Caco-2 (cell line): ENCODE results near the gene DFFB. TPM values are rescaled to one million over a fixed set of nuclear protein-coding genes. Genes with fewer than 3 reads are reported as not detected.
A peak's percentile ranks its signal among the peaks of the same experiment; 100 is the strongest.

ENCODE experiments used
- BruUV-seq: library from RNA; stranded (reverse); fragments of 400-500 nt; replicated peaks from 2 replicates; lab custom pipeline; 2021; lab: Mats Ljungman, UMichigan
- CTCF ChIA-PET: fragments of 300-600 bp; sonication (Branson Sonifier 250); formaldehyde crosslinking; loops from one replicate; lab custom pipeline; 2022; ENCODE audit warnings: antibody characterized with exemption; lab: Charles Lee
- POLR2A ChIA-PET: fragments of 300-600 bp; sonication (Branson Sonifier 250); formaldehyde crosslinking; loops from one replicate; lab custom pipeline; 2022; ENCODE audit warnings: antibody characterized with exemption; lab: Charles Lee
- DNase-seq, 2 experiments: peaks; one replicate each; pipeline versions ENCODE4 v3.0.0 to v3.0.0-alpha.2; 2020 to 2022
- H3K27me3 ChIP-seq: replicated peaks from 2 replicates; pipeline ENCODE4 v1.6.0; 2011; ENCODE audit warnings: low read length; ENCODE audit not compliant: control insufficient read depth, insufficient read depth
- H3K36me3 ChIP-seq: 2 replicates; pipeline ENCODE4 v1.5.1; 2011; ENCODE audit warnings: low read length; ENCODE audit not compliant: control insufficient read depth, insufficient read depth
- H3K4me1 ChIP-seq: fragments of 250-450 bp; sonication (Bioruptor Pico); 2 replicates; pipeline ENCODE4 v1.5.1; 2020; ENCODE audit warnings: mild to moderate bottlenecking
- H3K4me3 ChIP-seq: 2 replicates; pipeline ENCODE4 v1.5.1; 2011; ENCODE audit warnings: low read depth, mild to moderate bottlenecking, control low read depth, low read length
- H3K9me3 ChIP-seq: fragments of 250-450 bp; sonication (Bioruptor Pico); 2 replicates; pipeline ENCODE4 v1.5.1; 2020; ENCODE audit warnings: mild to moderate bottlenecking, moderate library complexity
- H3K27ac Mint-ChIP-seq: one replicate; pipeline ENCODE4 v1.8.0; 2022; ENCODE audit warnings: mixed read lengths; ENCODE audit not compliant: unreplicated experiment
- H3K27me3 Mint-ChIP-seq: one replicate; pipeline ENCODE4 v1.8.0; 2022; ENCODE audit warnings: mixed read lengths; ENCODE audit not compliant: insufficient read depth, unreplicated experiment
- H3K36me3 Mint-ChIP-seq: one replicate; pipeline ENCODE4 v1.8.0; 2022; ENCODE audit warnings: mild to moderate bottlenecking, mixed read lengths; ENCODE audit not compliant: insufficient read depth, unreplicated experiment
- H3K4me1 Mint-ChIP-seq: one replicate; pipeline ENCODE4 v1.8.0; 2022; ENCODE audit warnings: low read depth, mixed read lengths; ENCODE audit not compliant: unreplicated experiment
- H3K4me3 Mint-ChIP-seq: one replicate; pipeline ENCODE4 v1.8.0; 2022; ENCODE audit warnings: mild to moderate bottlenecking, moderate library complexity, mixed read lengths; ENCODE audit not compliant: unreplicated experiment
- H3K9me3 Mint-ChIP-seq: one replicate; pipeline ENCODE4 v1.8.0; 2022; ENCODE audit warnings: mixed read lengths; ENCODE audit not compliant: unreplicated experiment
- CTCF ChIP-seq, 2 experiments: fragments of 200-600 bp in 1 of 2; IDR thresholded peaks; 1 replicate in 1 of 2; 2 replicates in 1 of 2; pipeline versions ENCODE4 v1.5.1 to v1.8.0; 2011 to 2022; ENCODE audit warnings: antibody characterized with exemption in 1 of 2, control low read depth in 1 of 2, inconsistent platforms in 1 of 2, low read depth in 1 of 2, low read length in 1 of 2, mild to moderate bottlenecking in 1 of 2, moderate library complexity in 1 of 2; ENCODE audit not compliant: insufficient read depth in 1 of 2, severe bottlenecking in 1 of 2, unreplicated experiment in 1 of 2
- intact Hi-C: fragments of 100-400 bp; cut with micrococcal nuclease; formaldehyde crosslinking; loops from one replicate; pipeline ENCODE4 v1.10.0; 2022; ENCODE audit not compliant: unreplicated experiment
- total RNA-seq: library from RNA; stranded (reverse); gene quantifications from 2 replicates; pipeline ENCODE4 v1.2.3, GENCODE V29; 2022

Gene DFFB
- total RNA-seq, 1 experiment from 2014 or later: 7.7 TPM

DNA sequence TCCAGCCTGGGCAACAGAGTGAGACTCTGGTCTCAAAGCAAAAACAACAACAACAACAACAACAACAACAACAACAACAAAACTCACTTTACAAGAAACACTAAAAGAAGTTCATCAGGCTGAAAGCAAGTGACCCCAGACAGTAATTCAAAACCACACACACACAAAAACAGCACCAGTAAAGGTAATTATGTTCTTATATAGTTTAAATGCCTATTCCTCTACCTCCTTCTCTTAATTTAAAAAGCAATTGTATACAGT is 41.1 kb downstream of the DFFB start:
- Mint-ChIP-seq H3K36me3 (peaks cover 6% of the 10 kb centered on the region), H3K9me3 (no peaks in the 10 kb centered on the region), H3K4me1 (peaks cover 7% of the 10 kb centered on the region), H3K27ac (no peak overlapping the region), H3K27me3 (no peaks in the 10 kb centered on the region), H3K4me3 (no peak overlapping the region)
- no peaks in the 10 kb centered on the region for H3K36me3 ChIP-seq
- intact Hi-C loops: no loop called here
- no peaks in the 10 kb centered on the region for H3K27me3 ChIP-seq
- no peaks in the 10 kb centered on the region for H3K9me3 ChIP-seq
- no peak for DNase-seq
- H3K4me1 ChIP-seq: no peaks in the 10 kb centered on the region; the same call in 1 of the 2 replicates
- no peak for TF ChIP-seq CTCF (IDR thresholded peaks at IDR 0.05; ENCODE audit: insufficient read depth in 1 of 2, low read depth in 1 of 2, low read length in 1 of 2, severe bottlenecking in 1 of 2, unreplicated experiment in 1 of 2)
- BruUV-seq: no TSS peak
- CTCF ChIA-PET: no interaction called here
- POLR2A ChIA-PET: no interaction called here
- no peak overlapping the region for H3K4me3 ChIP-seq

DNA sequence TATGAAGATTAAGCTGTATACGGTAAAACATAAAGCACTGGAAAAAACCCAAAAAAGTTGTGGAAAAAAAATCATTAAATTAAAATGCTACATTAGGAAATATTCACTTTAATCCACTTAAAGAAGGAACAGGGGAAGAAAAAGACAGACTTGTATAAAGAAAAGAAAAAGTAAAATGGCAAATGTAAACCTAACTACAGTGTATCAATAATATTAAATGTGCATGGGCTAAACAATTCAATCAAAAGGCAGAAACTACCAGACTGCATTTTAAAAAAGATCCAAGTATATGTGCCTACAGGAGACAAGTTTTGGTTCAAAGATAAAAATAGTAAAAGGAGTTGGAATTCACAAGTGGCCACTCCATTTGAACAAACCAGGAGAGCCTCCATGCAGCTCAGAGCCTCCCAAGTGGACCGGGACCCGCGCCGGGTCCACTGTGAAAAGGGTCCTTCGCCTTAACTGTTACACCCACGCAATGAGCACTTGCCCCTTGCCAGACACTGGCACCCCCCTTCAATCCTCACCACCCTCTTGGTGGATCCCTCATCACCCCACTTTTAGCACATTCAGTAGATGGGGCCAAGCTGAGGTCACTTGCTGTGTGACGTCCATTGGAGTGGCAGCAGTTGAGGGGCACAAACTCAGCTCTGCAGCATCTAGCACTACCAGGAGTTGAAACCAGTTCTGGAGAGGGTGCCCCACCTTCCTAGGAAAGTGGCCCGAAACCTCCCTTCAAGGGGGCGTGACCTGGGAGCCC is 41.9 kb downstream of the DFFB start:
- no peak overlapping the region for H3K27ac Mint-ChIP-seq
- TF ChIP-seq CTCF (IDR thresholded peaks at IDR 0.05; ENCODE audit: insufficient read depth in 1 of 2, low read depth in 1 of 2, low read length in 1 of 2, severe bottlenecking in 1 of 2, unreplicated experiment in 1 of 2): no peak
- ChIA-PET CTCF (interaction anchor here (0.7 to 1.0 kb wide), 3 partner anchors 12 to 89 kb away, joined by 5 to 12 read pairs (median 6); partner anchors contain the start of genes CEP104 and DFFB), POLR2A (interaction anchor here (0.7 to 0.8 kb wide), 2 partner anchors 34 to 884 kb away, joined by 3 to 9 read pairs; no protein-coding TSS in a partner anchor)
- peaks cover 6% of the 10 kb centered on the region for H3K36me3 Mint-ChIP-seq
- no peaks in the 10 kb centered on the region for H3K27me3 ChIP-seq
- H3K9me3 Mint-ChIP-seq: no peaks in the 10 kb centered on the region
- peak overlapping the region; percentile 74 for H3K4me3 ChIP-seq
- intact Hi-C loops: no loop called here
- no peaks in the 10 kb centered on the region for H3K27me3 Mint-ChIP-seq
- H3K4me1 Mint-ChIP-seq: peaks cover 7% of the 10 kb centered on the region
- BruUV-seq: no TSS peak
- DNase-seq: no peak
- peak overlapping the region; percentile 81 for H3K4me3 Mint-ChIP-seq
- H3K4me1 ChIP-seq: no peaks in the 10 kb centered on the region; the same call in 1 of the 2 replicates
- H3K9me3 ChIP-seq: no peaks in the 10 kb centered on the region
- no peaks in the 10 kb centered on the region for H3K36me3 ChIP-seq

DNA sequence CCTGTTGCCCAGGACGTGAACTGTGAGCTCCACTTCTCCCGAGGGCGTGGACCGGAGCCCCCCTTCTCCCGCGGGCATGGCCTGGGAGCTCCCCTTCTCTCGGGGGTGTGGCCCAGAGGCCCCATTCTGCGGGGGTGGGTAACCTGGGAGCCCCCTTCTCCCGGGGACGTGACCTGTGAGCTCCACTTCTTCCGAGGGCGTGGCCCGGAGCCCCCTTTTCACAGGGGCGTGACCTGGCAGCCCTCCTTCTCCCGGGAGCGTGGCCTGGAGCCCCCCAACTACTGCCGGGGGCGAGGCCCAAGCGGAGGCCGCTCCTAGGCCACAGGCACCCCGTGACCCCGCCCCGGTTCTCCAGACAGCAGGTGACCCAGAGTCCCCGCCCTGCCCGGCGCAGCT is 42.5 kb downstream of the DFFB start:
- peak; percentile 42 to 50 for DNase-seq
- CTCF ChIA-PET: interaction anchor here (0.6 to 1.0 kb wide), 4 partner anchors 12 to 308 kb away, joined by 3 to 12 read pairs (median 6); partner anchors contain the start of genes CEP104 and DFFB
- no peaks in the 10 kb centered on the region for H3K9me3 Mint-ChIP-seq
- Histone ChIP-seq H3K9me3 (no peaks in the 10 kb centered on the region), H3K4me3 (peak overlapping the region; percentile 74), H3K27me3 (no peaks in the 10 kb centered on the region), H3K4me1 (no peaks in the 10 kb centered on the region; the same call in 1 of the 2 replicates), H3K36me3 (no peaks in the 10 kb centered on the region)
- peak overlapping the region; percentile 95 for H3K27ac Mint-ChIP-seq
- no peaks in the 10 kb centered on the region for H3K27me3 Mint-ChIP-seq
- peaks cover 7% of the 10 kb centered on the region for H3K4me1 Mint-ChIP-seq
- H3K4me3 Mint-ChIP-seq: peak overlapping the region; percentile 81
- intact Hi-C loops: loop anchor here (1.0 kb wide), 1 partner anchor 42 kb away; the partner anchor contains the start of genes CEP104 and DFFB
- BruUV-seq: TSS peak; percentile 43
- peaks cover 6% of the 10 kb centered on the region for H3K36me3 Mint-ChIP-seq
- POLR2A ChIA-PET: interaction anchor here (0.7 to 0.8 kb wide), 2 partner anchors 35 to 885 kb away, joined by 3 to 9 read pairs; no protein-coding TSS in a partner anchor
- TF ChIP-seq CTCF (IDR thresholded peaks at IDR 0.05; ENCODE audit: insufficient read depth in 1 of 2, low read depth in 1 of 2, low read length in 1 of 2, severe bottlenecking in 1 of 2, unreplicated experiment in 1 of 2): peak in 1 of 2 experiments; percentile 37
